ENCODE measurements around the gene GAD1.

Gene GAD1

DNA sequence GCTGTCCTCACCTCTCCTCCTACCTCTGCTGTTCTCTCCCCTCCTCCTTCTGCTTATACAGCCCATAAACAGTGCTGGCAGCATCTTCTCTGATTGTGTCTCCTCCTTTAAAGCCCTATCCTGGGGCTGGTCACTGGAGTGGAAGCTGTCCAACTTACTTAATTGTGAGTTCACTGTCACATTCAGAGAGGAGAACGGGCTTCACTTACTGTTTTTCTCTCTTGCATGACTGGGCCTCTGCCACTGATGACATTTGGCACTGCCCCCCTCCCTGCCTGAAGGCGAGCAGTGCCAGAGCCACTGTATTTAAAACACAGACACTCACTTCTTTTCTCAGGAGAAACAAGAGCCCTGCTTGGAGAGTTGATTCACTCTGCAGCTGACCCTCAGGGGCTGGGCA is 12.3 kb downstream of the GAD1 start:
- H3K27ac ChIP-seq: no peak overlapping the region
- DNase-seq (ENCODE audit: low spot score): no peak
- H3K4me3 ChIP-seq: no peak overlapping the region
- TF ChIP-seq, protein P1, sequence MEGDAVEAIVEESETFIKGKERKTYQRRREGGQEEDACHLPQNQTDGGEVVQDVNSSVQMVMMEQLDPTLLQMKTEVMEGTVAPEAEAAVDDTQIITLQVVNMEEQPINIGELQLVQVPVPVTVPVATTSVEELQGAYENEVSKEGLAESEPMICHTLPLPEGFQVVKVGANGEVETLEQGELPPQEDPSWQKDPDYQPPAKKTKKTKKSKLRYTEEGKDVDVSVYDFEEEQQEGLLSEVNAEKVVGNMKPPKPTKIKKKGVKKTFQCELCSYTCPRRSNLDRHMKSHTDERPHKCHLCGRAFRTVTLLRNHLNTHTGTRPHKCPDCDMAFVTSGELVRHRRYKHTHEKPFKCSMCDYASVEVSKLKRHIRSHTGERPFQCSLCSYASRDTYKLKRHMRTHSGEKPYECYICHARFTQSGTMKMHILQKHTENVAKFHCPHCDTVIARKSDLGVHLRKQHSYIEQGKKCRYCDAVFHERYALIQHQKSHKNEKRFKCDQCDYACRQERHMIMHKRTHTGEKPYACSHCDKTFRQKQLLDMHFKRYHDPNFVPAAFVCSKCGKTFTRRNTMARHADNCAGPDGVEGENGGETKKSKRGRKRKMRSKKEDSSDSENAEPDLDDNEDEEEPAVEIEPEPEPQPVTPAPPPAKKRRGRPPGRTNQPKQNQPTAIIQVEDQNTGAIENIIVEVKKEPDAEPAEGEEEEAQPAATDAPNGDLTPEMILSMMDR (IDR thresholded peaks at IDR 0.05): no peak

DNA sequence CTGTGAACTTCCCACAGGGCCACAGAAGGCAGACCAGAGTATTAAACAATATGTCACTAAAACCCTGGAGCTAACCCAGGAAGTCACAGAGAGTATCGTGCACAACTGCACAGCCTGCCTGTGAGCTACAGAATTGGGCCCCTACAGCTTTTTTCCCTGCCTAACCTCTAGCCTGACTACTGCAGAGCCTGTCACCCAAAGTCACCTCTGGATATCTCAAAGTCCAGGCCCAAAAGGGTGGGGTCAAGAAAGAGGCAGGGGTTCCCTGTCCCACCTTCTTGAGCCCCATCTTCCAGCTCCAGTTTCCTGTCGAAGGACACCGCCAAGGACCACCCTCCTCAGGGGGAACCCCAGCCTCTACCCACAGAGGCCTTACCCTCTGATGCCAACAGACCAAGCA is 13.5 kb downstream of the GAD1 start:
- DNase-seq (ENCODE audit: low spot score): no peak
- TF ChIP-seq, protein P1 (IDR thresholded peaks at IDR 0.05): no peak
- Histone ChIP-seq H3K27ac (no peak overlapping the region), H3K4me3 (no peak overlapping the region)

- H3K4me3 ChIP-seq: no peak overlapping the region
- TF ChIP-seq, protein P1 (IDR thresholded peaks at IDR 0.05): no peak
- DNase-seq (ENCODE audit: low spot score): peak; percentile 52
- H3K27ac ChIP-seq: no peak overlapping the region
Measured at GRCh38 chr2:170831115-170831514, 14.4 kb downstream of the GAD1 start.

- H3K27ac ChIP-seq: no peak overlapping the region
- no peak overlapping the region for H3K4me3 ChIP-seq
- TF ChIP-seq, protein P1 (IDR thresholded peaks at IDR 0.05): no peak
- DNase-seq (ENCODE audit: low spot score): no peak
Measured at GRCh38 chr2:170836027-170836426, 19.3 kb downstream of the GAD1 start.

DNA sequence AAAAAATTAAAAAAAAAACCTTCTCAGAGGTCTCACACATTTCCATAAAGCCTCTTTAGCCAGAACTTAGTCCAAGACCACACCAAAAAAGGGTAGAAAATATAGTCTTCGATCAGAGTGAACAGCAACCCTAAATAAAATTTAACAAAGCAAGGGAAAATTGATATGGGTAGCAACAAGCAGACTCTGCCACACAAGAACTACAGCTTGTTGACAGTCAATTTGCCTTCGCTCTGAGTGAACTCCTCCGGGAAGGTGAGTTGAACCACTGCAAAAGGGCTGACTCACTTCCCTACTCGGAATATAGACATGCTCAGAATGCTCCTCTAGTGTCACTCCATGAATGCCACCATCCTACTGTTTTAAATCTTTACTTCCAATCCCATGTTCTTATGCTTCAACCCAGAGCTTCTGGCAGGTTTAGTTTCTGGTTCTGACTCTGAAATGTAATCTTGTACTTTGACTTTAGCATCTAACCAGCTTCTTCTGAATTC is 24.1 kb downstream of the GAD1 start:
- DNase-seq (ENCODE audit: low spot score): no peak
- no peak overlapping the region for H3K4me3 ChIP-seq
- TF ChIP-seq, protein P1 (IDR thresholded peaks at IDR 0.05): no peak
- H3K27ac ChIP-seq: no peak overlapping the region

DNA sequence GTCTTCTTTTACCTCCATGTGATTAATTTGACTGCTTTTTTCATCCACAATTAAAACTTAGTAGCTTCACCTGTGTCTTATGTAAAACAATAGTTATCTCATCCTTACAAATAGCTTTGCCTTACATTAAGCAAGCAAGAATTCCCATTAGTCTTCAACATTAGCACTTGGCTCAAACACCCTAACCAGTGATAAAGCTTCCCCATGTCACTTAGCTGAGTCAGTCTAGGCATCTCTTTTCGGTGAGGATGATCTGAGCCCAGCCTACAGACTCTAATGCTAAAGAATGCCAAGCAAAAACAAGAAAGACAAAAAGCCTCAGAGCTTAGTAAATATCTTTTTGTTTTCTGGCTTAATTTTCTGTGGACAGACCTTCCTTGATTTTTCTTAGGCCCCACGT is 26.1 kb downstream of the GAD1 start:
- TF ChIP-seq, protein P1 (IDR thresholded peaks at IDR 0.05): no peak
- no peak overlapping the region for H3K27ac ChIP-seq
- no peak overlapping the region for H3K4me3 ChIP-seq
- no peak for DNase-seq (ENCODE audit: low spot score)

DNA sequence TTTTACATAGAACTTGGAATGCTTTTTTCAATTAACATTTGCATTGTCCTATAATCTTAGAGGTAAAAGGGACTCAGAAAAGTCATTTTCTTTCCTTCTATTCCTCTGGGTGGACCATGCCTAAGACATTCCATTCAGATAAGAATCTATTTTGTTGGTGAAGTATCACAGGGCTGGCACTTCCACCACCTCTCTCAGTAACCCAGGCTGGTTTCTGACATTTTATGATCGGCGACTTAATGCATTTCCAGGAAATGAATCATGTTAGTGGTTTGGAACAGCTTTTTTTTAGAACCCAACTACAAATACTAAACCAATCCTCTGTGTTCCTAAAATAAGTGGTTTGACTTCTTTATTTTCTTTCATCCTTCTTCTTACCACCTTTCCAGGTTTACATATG is 27.0 kb downstream of the GAD1 start:
- Histone ChIP-seq H3K4me3 (no peak overlapping the region), H3K27ac (no peak overlapping the region)
- TF ChIP-seq, protein P1 (IDR thresholded peaks at IDR 0.05): no peak
- no peak for DNase-seq (ENCODE audit: low spot score)

Data from coronary artery (tissue), 2 donors.